PFSK-1 (cell line): ENCODE results near the gene KCMF1.

Experiments
- FOXP2 ChIP-seq: optimal IDR thresholded peaks from 2 replicates; pipeline ENCODE3; 2011; ENCODE audit warnings: borderline replicate concordance, control low read depth, inconsistent platforms; ENCODE audit not compliant: insufficient read depth; ENCODE audit errors: extremely low read length, extremely low read depth
- POLR2AphosphoS5 ChIP-seq: IDR thresholded peaks from 2 replicates; pipeline ENCODE4 v1.6.1; 2012; ENCODE audit warnings: low read depth, mild to moderate bottlenecking, control low read depth, low read length, moderate library complexity
- SIN3A ChIP-seq: IDR thresholded peaks from 2 replicates; pipeline ENCODE4 v1.6.1; 2012; ENCODE audit warnings: mild to moderate bottlenecking, low read length, moderate library complexity, borderline replicate concordance; ENCODE audit not compliant: insufficient read depth
- TAF1 ChIP-seq: IDR thresholded peaks from 2 replicates; pipeline ENCODE4 v1.6.1; 2012; ENCODE audit warnings: low read length, control low read depth, borderline replicate concordance; ENCODE audit not compliant: insufficient read depth
- TF ChIP-seq, protein P1 (sequence below), 2 experiments: IDR thresholded peaks; 2 replicates each; pipeline versions ENCODE4 v1.6.1 to v1.8.0; 2011 to 2012; ENCODE audit warnings: low read depth in 2 of 2, low read length in 2 of 2, control low read depth in 1 of 2, inconsistent platforms in 1 of 2, mild to moderate bottlenecking in 1 of 2, moderate library complexity in 1 of 2; ENCODE audit not compliant: insufficient read depth in 1 of 2

KCMF1 gene

DNA sequence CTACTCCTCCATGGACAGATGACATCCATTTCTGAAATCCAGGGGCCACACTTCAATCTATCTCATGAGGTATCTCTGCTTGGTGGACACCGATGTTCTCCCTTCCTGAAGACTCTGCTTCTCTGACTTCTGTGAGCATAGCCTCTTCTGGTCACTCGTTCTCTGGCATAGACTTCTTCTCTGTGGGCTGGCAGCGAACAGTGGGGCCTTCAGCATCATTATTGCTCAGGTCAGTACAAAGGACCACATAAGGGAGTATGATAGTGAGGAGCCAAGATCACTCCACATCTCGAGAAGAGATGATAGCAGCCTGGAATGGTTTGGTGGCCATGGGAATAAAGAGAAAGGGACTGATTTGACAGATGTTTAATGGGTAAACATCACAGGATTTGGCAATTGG, 8.0 kb upstream of the KCMF1 start:
- TF ChIP-seq, protein P1, sequence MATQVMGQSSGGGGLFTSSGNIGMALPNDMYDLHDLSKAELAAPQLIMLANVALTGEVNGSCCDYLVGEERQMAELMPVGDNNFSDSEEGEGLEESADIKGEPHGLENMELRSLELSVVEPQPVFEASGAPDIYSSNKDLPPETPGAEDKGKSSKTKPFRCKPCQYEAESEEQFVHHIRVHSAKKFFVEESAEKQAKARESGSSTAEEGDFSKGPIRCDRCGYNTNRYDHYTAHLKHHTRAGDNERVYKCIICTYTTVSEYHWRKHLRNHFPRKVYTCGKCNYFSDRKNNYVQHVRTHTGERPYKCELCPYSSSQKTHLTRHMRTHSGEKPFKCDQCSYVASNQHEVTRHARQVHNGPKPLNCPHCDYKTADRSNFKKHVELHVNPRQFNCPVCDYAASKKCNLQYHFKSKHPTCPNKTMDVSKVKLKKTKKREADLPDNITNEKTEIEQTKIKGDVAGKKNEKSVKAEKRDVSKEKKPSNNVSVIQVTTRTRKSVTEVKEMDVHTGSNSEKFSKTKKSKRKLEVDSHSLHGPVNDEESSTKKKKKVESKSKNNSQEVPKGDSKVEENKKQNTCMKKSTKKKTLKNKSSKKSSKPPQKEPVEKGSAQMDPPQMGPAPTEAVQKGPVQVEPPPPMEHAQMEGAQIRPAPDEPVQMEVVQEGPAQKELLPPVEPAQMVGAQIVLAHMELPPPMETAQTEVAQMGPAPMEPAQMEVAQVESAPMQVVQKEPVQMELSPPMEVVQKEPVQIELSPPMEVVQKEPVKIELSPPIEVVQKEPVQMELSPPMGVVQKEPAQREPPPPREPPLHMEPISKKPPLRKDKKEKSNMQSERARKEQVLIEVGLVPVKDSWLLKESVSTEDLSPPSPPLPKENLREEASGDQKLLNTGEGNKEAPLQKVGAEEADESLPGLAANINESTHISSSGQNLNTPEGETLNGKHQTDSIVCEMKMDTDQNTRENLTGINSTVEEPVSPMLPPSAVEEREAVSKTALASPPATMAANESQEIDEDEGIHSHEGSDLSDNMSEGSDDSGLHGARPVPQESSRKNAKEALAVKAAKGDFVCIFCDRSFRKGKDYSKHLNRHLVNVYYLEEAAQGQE (IDR thresholded peaks at IDR 0.05; ENCODE audit: insufficient read depth in 1 of 2, low read depth in 2 of 2, low read length in 2 of 2) = no peak
- no peak for TF ChIP-seq TAF1
- TF ChIP-seq FOXP2 = no peak
- TF ChIP-seq SIN3A = no peak
- no peak for TF ChIP-seq POLR2AphosphoS5

DNA sequence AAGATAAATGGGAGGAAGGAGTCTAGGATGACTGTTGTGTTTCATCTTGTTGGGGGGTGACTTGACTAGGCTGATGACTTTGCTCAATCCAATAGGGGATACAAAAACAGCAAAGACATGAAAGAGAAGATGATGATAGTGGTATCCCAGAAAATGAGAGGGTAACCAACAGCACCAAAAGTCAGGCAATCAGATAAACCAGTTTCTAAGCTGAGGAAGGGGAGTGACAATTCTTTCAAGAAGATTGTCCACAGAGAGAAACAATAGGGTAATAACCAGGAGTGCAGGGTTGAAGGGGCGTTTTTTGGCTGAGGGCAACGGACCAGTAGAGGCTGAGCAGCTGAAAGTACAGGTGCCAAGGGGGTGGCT, 7.7 kb upstream of the KCMF1 start:
- TF ChIP-seq TAF1 = no peak
- TF ChIP-seq, protein P1 (IDR thresholded peaks at IDR 0.05; ENCODE audit: insufficient read depth in 1 of 2, low read depth in 2 of 2, low read length in 2 of 2) = no peak
- no peak for TF ChIP-seq POLR2AphosphoS5
- no peak for TF ChIP-seq SIN3A
- no peak for TF ChIP-seq FOXP2

DNA sequence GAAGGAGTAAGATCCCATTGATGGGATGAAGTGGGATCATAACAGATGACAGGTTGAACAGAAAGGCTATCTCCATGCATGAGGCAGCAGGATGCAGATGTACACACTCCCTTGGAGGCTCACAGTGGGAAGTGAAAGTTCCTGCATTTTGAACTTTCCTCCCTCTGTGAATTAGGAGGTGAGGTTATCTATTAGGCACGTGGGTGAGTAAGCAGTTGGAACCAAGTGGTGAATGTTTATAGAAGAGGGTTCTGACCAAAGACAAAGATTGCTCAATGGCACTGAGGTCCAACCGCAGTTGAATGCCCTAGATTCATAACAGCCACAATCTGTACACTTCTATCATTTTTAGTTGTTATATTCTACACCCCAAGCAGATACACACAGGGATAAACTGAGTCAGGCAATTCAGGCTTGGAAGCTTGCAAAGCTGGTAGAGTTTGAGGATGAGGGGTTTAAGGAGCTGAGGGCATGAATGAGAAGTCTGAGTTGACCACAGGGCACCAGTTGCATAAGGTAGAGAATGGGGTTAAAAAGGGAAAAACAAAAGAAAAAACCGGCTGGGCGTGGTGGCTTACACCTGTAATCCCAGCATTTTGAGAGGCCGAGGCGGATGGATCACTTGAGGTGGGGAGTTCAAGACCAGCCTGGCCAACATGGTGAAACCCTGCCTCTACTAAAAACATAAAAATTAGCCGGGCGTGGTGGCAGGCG, 7.1 kb upstream of the KCMF1 start:
- TF ChIP-seq TAF1 = no peak
- TF ChIP-seq SIN3A = no peak
- no peak for TF ChIP-seq FOXP2
- TF ChIP-seq, protein P1 (IDR thresholded peaks at IDR 0.05; ENCODE audit: insufficient read depth in 1 of 2, low read depth in 2 of 2, low read length in 2 of 2) = no peak
- no peak for TF ChIP-seq POLR2AphosphoS5

DNA sequence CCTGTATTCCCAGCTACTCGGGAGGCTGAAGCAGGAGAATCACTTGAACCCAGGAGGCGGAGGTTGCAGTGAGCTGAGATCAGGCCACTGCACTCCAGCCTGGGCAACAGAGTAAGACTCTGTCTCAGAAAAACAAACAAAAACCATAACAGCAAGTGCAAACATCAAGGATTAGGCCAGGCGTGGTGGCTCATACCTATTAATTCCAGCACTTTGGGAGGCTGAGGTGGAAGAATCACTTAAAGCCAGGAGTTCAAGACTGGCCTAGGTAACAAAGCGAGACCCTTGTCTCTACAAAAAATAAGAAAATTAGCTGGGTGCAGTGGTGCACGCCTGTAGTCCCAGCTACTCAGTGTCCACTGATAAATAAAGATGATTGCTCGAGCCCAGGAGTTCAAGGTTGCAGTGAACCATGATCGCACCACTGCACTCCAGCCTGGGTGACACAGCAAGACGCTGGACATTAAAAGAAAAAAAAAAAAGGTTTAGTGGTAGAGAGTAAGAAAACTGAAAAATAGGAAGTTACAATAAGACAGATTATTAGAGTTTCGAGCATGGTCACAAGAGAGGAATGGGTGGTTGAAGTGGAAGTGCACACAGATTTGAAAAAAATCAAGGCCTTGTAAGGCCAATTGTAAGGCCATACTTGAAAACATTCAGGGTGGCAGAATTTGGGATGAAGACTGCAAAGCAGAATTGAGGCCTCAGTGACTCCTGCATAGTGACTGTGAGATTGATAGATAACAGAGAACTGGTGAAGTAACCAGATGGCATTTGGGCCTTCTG, 6.4 kb upstream of the KCMF1 start:
- TF ChIP-seq SIN3A (no peak), TAF1 (no peak), FOXP2 (no peak), POLR2AphosphoS5 (no peak)
- TF ChIP-seq, protein P1 (IDR thresholded peaks at IDR 0.05; ENCODE audit: insufficient read depth in 1 of 2, low read depth in 2 of 2, low read length in 2 of 2) = no peak
